Tibial artery (tissue), 4 donors: ENCODE measurements around the gene NF1.
"Not testable (repeated sequence)": the region's sequence is repeated elsewhere in the genome, so short reads cannot be mapped to it uniquely, and the experiment has no call there.

ENCODE experiments used
- DNase-seq, 2 donors: peaks; one replicate each; pipeline ENCODE4 v3.0.0-alpha.2; 2019
- H3K27ac ChIP-seq, 2 donors: fragments of 200-600 bp; sonication (generic) in 1 of 2; 1 replicate in 1 of 2; 2 replicates in 1 of 2; pipeline ENCODE4 v1.5.1; 2018 to 2019; ENCODE audit warnings: mild to moderate bottlenecking in 1 of 2
- H3K27me3 ChIP-seq, 2 donors: fragments of 200-600 bp; sonication (generic) in 1 of 2; one replicate each; pipeline versions ENCODE4 v1.5.1 to v1.6.0; 2016 to 2019
- H3K36me3 ChIP-seq, 3 donors: fragments of 200-600 bp; sonication (generic) in 2 of 3; one replicate each; pipeline ENCODE4 v1.5.1; 2016 to 2019; ENCODE audit warnings: mild to moderate bottlenecking in 2 of 3
- H3K4me1 ChIP-seq, 4 donors: fragments of 200-600 bp; sonication (generic) in 2 of 4; 1 replicate in 3 of 4; 2 replicates in 1 of 4; pipeline ENCODE4 v1.5.1; 2016 to 2019
- H3K4me3 ChIP-seq, 2 donors: fragments of 200-600 bp; sonication (generic) in 1 of 2; 1 replicate in 1 of 2; 2 replicates in 1 of 2; pipeline ENCODE4 v1.5.1; 2018 to 2019; ENCODE audit warnings: mild to moderate bottlenecking in 2 of 2
- H3K9me3 ChIP-seq, 3 donors: fragments of 200-600 bp; sonication (generic) in 1 of 3; one replicate each; pipeline ENCODE4 v1.5.1; 2016 to 2019
- CTCF ChIP-seq, 2 experiments: fragments of 200-600 bp in 1 of 2; fragments of 450-650 bp in 1 of 2; IDR thresholded peaks; one replicate each; pipeline ENCODE4 v1.5.1; 2017 to 2019; ENCODE audit warnings: antibody characterized with exemption in 2 of 2, mild to moderate bottlenecking in 1 of 2, moderate library complexity in 1 of 2
- intact Hi-C: fragments of 100-400 bp; cut with DNase I; formaldehyde crosslinking; loops from one replicate; pipeline ENCODE4 v1.15.0; 2023; ENCODE audit warnings: low total_unique reads

NF1 gene

DNA sequence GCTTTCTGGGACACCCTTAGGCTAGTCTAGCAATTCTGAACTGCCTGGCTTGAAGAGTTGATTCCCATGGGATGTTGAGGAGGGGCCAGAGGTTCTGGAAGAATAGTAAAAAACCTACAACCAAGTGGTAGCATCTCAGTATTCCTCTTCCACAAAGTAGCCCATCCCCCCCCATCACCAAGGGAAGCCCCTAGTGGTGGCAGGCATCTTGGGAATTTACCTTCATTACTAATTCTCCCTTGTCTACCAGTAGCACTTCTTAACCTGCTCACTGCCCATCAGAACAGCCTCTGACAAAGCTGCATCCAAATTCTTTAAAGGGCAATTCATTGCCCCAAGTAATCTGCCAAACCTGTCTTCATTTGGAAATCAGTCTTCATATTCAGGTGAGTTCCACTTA is 283.9 kb downstream of the NF1 start:
- no peak overlapping the region for H3K27ac ChIP-seq
- H3K9me3 ChIP-seq: no peaks in the 10 kb centered on the region
- H3K4me1 ChIP-seq: no peaks in the 10 kb centered on the region
- DNase-seq: no peak
- no peaks in the 10 kb centered on the region for H3K27me3 ChIP-seq
- H3K4me3 ChIP-seq: no peak overlapping the region
- TF ChIP-seq CTCF (IDR thresholded peaks at IDR 0.05): no peak
- intact Hi-C loops: loop anchor here (10.0 kb wide), 1 partner anchor 1926 kb away; no protein-coding TSS in a partner anchor
- peaks cover 0 to 30% (median 15%) of the 10 kb centered on the region in 3 donors for H3K36me3 ChIP-seq

DNA sequence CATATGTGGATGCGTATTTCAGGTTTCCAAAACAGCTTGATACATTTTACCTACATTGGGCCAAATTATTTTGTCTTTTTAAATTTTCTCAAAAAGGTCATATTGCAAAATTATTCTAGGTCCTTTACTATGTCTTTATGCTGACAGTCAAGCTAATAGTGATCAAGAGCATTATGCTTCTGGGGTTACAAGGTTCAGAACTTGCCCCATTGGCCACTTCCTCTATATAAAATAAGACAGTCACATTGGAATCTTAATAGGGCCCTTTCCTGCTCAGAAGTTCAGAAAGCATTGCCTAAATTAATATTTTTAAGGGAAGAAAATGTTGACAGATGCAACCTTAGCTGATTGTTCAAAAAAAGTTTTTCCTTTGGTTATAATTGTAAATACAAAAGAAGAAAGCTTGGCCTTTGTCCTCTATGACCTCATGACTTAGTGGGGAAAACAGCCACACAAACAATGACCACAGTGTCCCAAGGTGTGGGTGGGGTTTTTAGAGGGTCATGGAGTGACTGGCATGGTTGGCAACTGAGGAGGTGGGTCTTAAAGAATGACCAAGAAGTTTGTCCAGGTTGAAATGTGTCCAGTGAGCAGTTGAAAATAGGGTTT is 284.9 kb downstream of the NF1 start:
- Histone ChIP-seq H3K4me1 (no peaks in the 10 kb centered on the region), H3K27me3 (no peaks in the 10 kb centered on the region), H3K27ac (no peak overlapping the region), H3K9me3 (no peaks in the 10 kb centered on the region), H3K36me3 (peaks cover 0 to 21% (median 10%) of the 10 kb centered on the region in 3 donors), H3K4me3 (no peak overlapping the region)
- intact Hi-C loops: loop anchor here (10.0 kb wide), 1 partner anchor 1925 kb away; no protein-coding TSS in a partner anchor
- DNase-seq: no peak
- TF ChIP-seq CTCF (IDR thresholded peaks at IDR 0.05): no peak

DNA sequence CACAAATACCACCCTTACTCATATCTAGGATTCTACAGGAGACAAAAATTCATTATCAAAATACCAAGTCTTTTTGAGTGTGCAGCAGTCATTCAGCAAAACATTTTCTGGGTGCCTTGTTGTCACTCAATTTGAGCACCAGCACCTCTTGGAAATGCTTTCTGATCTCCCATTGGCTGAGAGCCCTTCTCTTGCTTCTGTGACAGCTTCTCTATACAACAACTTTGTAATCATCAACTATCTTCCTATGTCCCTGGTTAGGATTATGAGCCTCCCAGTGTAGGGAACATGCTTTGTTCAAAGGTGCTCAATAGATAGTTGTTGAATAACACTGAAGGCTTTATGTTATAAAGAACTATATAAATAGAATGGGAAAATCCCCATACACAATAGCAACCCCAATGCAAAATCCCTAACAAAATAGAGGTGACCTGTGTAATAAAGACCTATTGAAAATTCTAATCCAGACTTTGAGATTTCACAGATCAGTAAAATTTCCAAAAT is 286.4 kb downstream of the NF1 start:
- no peak for TF ChIP-seq CTCF (IDR thresholded peaks at IDR 0.05)
- no peak overlapping the region for H3K27ac ChIP-seq
- DNase-seq: no peak
- intact Hi-C loops: no loop called here
- peaks cover 0 to 18% (median 5%) of the 10 kb centered on the region in 3 donors for H3K36me3 ChIP-seq
- H3K4me3 ChIP-seq: no peak overlapping the region
- no peaks in the 10 kb centered on the region for H3K4me1 ChIP-seq
- no peaks in the 10 kb centered on the region for H3K27me3 ChIP-seq
- H3K9me3 ChIP-seq: no peaks in the 10 kb centered on the region

DNA sequence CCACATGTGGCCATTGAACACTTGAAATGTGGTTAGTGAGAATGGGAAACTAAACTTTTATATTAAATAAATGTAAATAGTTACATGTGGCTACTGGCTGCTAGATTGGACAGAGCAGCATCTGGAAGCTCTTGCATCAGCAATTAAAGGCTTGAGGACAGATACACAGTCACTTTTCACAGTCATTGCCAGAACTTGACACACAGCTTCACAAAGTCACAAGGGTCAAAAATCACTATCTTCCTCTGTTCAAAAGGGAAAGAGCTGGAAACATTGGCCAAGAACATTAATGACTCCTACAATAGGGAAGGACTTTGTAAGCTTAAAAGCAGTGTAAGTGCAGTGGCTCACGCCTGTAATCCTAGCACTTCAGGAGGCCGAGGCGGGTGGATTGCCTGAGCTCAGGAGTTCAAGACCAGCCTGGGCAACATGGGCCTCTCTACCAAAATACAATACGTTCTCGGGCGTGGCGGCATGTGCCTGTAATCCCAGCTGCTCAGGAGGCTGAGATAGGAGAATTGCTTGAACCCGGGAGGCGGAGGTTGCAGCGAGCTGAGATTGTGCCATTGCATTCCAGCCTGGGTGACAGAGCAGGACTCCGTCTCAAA is 288.0 kb downstream of the NF1 start:
- H3K4me1 ChIP-seq, H3K4me3 ChIP-seq, H3K27me3 ChIP-seq, H3K27ac ChIP-seq, H3K9me3 ChIP-seq, intact Hi-C loops: not testable (repeated sequence)
- DNase-seq: peak in 1 of 2 donors; percentile 20
- peaks cover 0 to 12% (median 0%) of the 10 kb centered on the region in 3 donors for H3K36me3 ChIP-seq

DNA sequence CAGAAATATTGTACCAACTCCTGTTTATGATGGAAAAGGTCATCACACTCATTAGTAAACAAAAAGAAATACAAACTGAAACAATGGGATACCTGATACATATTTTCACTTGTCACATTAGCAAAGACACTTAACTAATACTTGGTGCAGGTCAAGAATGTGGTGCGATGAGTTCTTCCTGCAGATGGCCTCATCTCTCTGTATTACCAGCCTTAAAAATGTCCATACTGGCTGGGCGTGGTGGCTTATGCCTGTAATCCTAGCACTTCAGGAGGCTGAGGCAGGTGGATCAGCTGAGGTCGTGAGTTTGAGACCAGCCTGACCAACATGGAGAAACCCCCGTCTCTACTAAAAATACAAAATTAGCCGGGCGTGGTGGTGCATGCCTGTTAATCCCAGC is 288.7 kb downstream of the NF1 start:
- H3K4me3 ChIP-seq, H3K4me1 ChIP-seq, intact Hi-C loops, H3K9me3 ChIP-seq, H3K27ac ChIP-seq, H3K27me3 ChIP-seq: not testable (repeated sequence)
- peaks cover 0 to 12% (median 0%) of the 10 kb centered on the region in 3 donors for H3K36me3 ChIP-seq
- DNase-seq: peak in 1 of 2 donors; percentile 20

GRCh38 chr17:31385428-31386285 is 290.9 kb downstream of the NF1 start:
- Histone ChIP-seq H3K36me3 (peaks cover 0 to 12% (median 0%) of the 10 kb centered on the region in 3 donors), H3K4me3 (no peak overlapping the region), H3K4me1 (no peaks in the 10 kb centered on the region), H3K27me3 (peaks cover 0 to 22% of the 10 kb centered on the region in 2 donors), H3K27ac (no peak overlapping the region), H3K9me3 (no peaks in the 10 kb centered on the region)
- intact Hi-C loops: no loop called here
- DNase-seq: peak in 1 of 2 donors; percentile 45
- no peak for TF ChIP-seq CTCF (IDR thresholded peaks at IDR 0.05)
